Transverse colon (tissue), 4 donors: Measurements from ENCODE around the gene TMEM201. TPM values are rescaled to one million over a fixed set of nuclear protein-coding genes. Genes with fewer than 3 reads are reported as not detected.

Source experiments
- DNase-seq: peaks from one replicate; pipeline ENCODE4 v3.0.0-alpha.2; 2019
- H3K27ac ChIP-seq, 4 donors: fragments of 200-600 bp; sonication (generic); 2 replicates each; pipeline ENCODE4 v1.5.1; 2016 to 2018; ENCODE audit warnings: inconsistent platforms in 4 of 4
- H3K27me3 ChIP-seq: fragments of 200-600 bp; sonication (generic); 2 replicates; pipeline ENCODE4 v1.5.1; 2017; ENCODE audit warnings: inconsistent platforms
- H3K36me3 ChIP-seq, 4 donors: fragments of 200-600 bp; sonication (generic); 2 replicates each; pipeline ENCODE4 v1.5.1; 2017 to 2019; ENCODE audit warnings: inconsistent platforms in 4 of 4
- H3K4me1 ChIP-seq, 4 donors: fragments of 200-600 bp; sonication (generic); 2 replicates each; pipeline ENCODE4 v1.5.1; 2017 to 2020; ENCODE audit warnings: inconsistent platforms in 4 of 4
- H3K4me3 ChIP-seq, 4 donors: fragments of 200-600 bp; sonication (generic); 1 replicate in 1 of 4; 2 replicates in 3 of 4; pipeline versions ENCODE4 v1.5.1 to v1.6.1; 2017 to 2019; ENCODE audit warnings: inconsistent platforms in 4 of 4
- H3K9me3 ChIP-seq, 2 donors: fragments of 200-600 bp; sonication (generic); 2 replicates each; pipeline ENCODE4 v1.5.1; 2017 to 2019; ENCODE audit warnings: inconsistent platforms in 2 of 2
- CTCF ChIP-seq, 5 experiments: fragments of 200-600 bp in 3 of 5; fragments of 450-650 bp in 2 of 5; sonication (generic) in 3 of 5; IDR thresholded peaks; 1 replicate in 2 of 5; 2 replicates in 3 of 5; pipeline ENCODE4 v1.5.1; 2016 to 2017; ENCODE audit warnings: antibody characterized with exemption in 5 of 5, inconsistent platforms in 3 of 5, mild to moderate bottlenecking in 2 of 5, moderate library complexity in 1 of 5
- EP300 ChIP-seq: sonication (generic); formaldehyde crosslinking; IDR thresholded peaks from one replicate; pipeline ENCODE4 v1.6.1; 2017; ENCODE audit warnings: antibody characterized with exemption, low read depth
- POLR2A ChIP-seq: fragments of 450-650 bp; IDR thresholded peaks from one replicate; pipeline ENCODE4 v1.6.1; 2016; ENCODE audit warnings: antibody characterized with exemption, mild to moderate bottlenecking, moderate library complexity
- POLR2AphosphoS5 ChIP-seq, 3 donors: sonication (generic); formaldehyde crosslinking; IDR thresholded peaks; one replicate each; pipeline ENCODE4 v1.6.1; 2016; ENCODE audit warnings: antibody characterized with exemption in 3 of 3
- WGBS, 2 donors: methylation state at CpG; one replicate each; pipeline ENCODE4 v1.1.5; 2018; ENCODE audit warnings: low coverage in 1 of 2; 5-methylcytosine and 5-hydroxymethylcytosine counted together
- in situ Hi-C, 4 donors: fragments of 200-750 bp; cut with MboI; loops; one replicate each; pipeline versions ENCODE4 v1.15.0 to v1.15.1; 2017; ENCODE audit warnings: low sequenced_read_pairs in 3 of 4, low pct_ligation_motif_present in 1 of 4, low pct_unique_long_range_greater_than_20kb in 1 of 4
- intact Hi-C: fragments of 100-400 bp; cut with DNase I; formaldehyde crosslinking; loops from one replicate; pipeline ENCODE4 v1.15.1; 2023; ENCODE audit warnings: low total_unique reads
- total RNA-seq, 4 donors: library from RNA; depleted of rRNA; stranded (reverse); fragments of >200 nt; gene quantifications; one replicate each; pipeline ENCODE4 v1.1.0, GENCODE V29; 2016

The TMEM201 gene
- total RNA-seq, 4 donors from 2014 or later = 2.6 to 19.7 (median 6.0) TPM

GRCh38 chr1:9612162-9612845, 23.6 kb downstream of the TMEM201 start:
- TF ChIP-seq EP300 = no peak
- no peak for TF ChIP-seq POLR2A
- no peak for TF ChIP-seq POLR2AphosphoS5 (IDR thresholded peaks at IDR 0.05)
- no peak for TF ChIP-seq CTCF (IDR thresholded peaks at IDR 0.05)
- Histone ChIP-seq H3K9me3 (no peaks in the 10 kb centered on the region), H3K36me3 (no peaks in the 10 kb centered on the region), H3K4me3 (no peak overlapping the region), H3K4me1 (no peaks in the 10 kb centered on the region), H3K27ac (no peak overlapping the region), H3K27me3 (peaks cover 7% of the 10 kb centered on the region)
- WGBS, 2 donors = 88% methylated on average over 10 of the region's 11 CpGs; no CpG with 5 or more reads in 1 of the 2 donors
- no peak for DNase-seq
- intact Hi-C loops (no loop called here), in situ Hi-C loops (no loop called here)

- Histone ChIP-seq H3K4me1 (no peaks in the 10 kb centered on the region), H3K36me3 (no peaks in the 10 kb centered on the region), H3K4me3 (no peak overlapping the region), H3K9me3 (no peaks in the 10 kb centered on the region), H3K27ac (no peak overlapping the region), H3K27me3 (peaks cover 14% of the 10 kb centered on the region)
- in situ Hi-C loops = no loop called here
- WGBS, 2 donors = 81% methylated on average over 20 of the region's 20 CpGs; no CpG with 5 or more reads in 1 of the 2 donors
- TF ChIP-seq CTCF (IDR thresholded peaks at IDR 0.05) = no peak
- TF ChIP-seq POLR2A = no peak
- TF ChIP-seq POLR2AphosphoS5 (IDR thresholded peaks at IDR 0.05) = no peak
- no peak for TF ChIP-seq EP300
- intact Hi-C loops = no loop called here
- no peak for DNase-seq
Measured at GRCh38 chr1:9612871-9613624, 24.3 kb downstream of the TMEM201 start.

GRCh38 chr1:9613625-9614299, 25.1 kb downstream of the TMEM201 start:
- intact Hi-C loops (no loop called here), in situ Hi-C loops (no loop called here)
- H3K4me1 ChIP-seq = no peaks in the 10 kb centered on the region
- TF ChIP-seq POLR2A = no peak
- H3K27me3 ChIP-seq = peaks cover 20% of the 10 kb centered on the region
- H3K9me3 ChIP-seq = no peaks in the 10 kb centered on the region
- H3K36me3 ChIP-seq = no peaks in the 10 kb centered on the region
- H3K4me3 ChIP-seq = no peak overlapping the region
- no peak overlapping the region for H3K27ac ChIP-seq
- no peak for DNase-seq
- 87% methylated on average over 16 of the region's 17 CpGs; no CpG with 5 or more reads in 1 of the 2 donors for WGBS, 2 donors

GRCh38 chr1:9615316-9616063, 26.8 kb downstream of the TMEM201 start:
- Histone ChIP-seq H3K36me3 (no peaks in the 10 kb centered on the region), H3K9me3 (no peaks in the 10 kb centered on the region), H3K27ac (no peak overlapping the region), H3K4me3 (no peak overlapping the region), H3K4me1 (no peaks in the 10 kb centered on the region), H3K27me3 (peaks cover 27% of the 10 kb centered on the region)
- in situ Hi-C loops = no loop called here
- peak; percentile 37 for DNase-seq
- WGBS, 2 donors = 37 to 100% methylated on average over 1 to 10 of the region's 16 CpGs
- no peak for TF ChIP-seq EP300
- peak; percentile 29 to 44 (median 41) for TF ChIP-seq CTCF (IDR thresholded peaks at IDR 0.05)
- TF ChIP-seq POLR2AphosphoS5 (IDR thresholded peaks at IDR 0.05) = no peak
- no peak for TF ChIP-seq POLR2A
- intact Hi-C loops = no loop called here
